Neuron (in vitro differentiated cells): ENCODE results near the gene DAND5.

Experiments
- H2AFZ ChIP-seq: one replicate; pipeline ENCODE4 v1.6.1; 2013; ENCODE audit warnings: low read depth, mild to moderate bottlenecking, inconsistent platforms, low read length, moderate library complexity
- H3K27me3 ChIP-seq: one replicate; pipeline ENCODE4 v1.6.1; 2013; ENCODE audit warnings: low read length; ENCODE audit not compliant: insufficient read depth
- H3K36me3 ChIP-seq: one replicate; pipeline ENCODE4 v1.6.1; 2013; ENCODE audit warnings: low read length; ENCODE audit not compliant: insufficient read depth
- H3K4me1 ChIP-seq: one replicate; pipeline ENCODE4 v1.6.1; 2013; ENCODE audit warnings: low read length; ENCODE audit not compliant: insufficient read depth
- H3K4me3 ChIP-seq: 2 replicates; pipeline ENCODE4 v1.5.1; 2013; ENCODE audit warnings: mild to moderate bottlenecking, low read length, moderate library complexity
- H3K9me3 ChIP-seq: one replicate; pipeline ENCODE4 v1.6.1; 2013; ENCODE audit warnings: low read length

Gene DAND5

GRCh38 chr19:13006431-13007281, 37.3 kb downstream of the DAND5 start:
- Histone ChIP-seq H3K27me3 (peaks cover 87% of the 10 kb centered on the region), H3K4me1 (no peaks in the 10 kb centered on the region), H3K9me3 (no peaks in the 10 kb centered on the region)

GRCh38 chr19:13007292-13008045, 38.1 kb downstream of the DAND5 start:
- Histone ChIP-seq H2AFZ (no peak overlapping the region), H3K4me3 (no peak overlapping the region), H3K36me3 (no peaks in the 10 kb centered on the region), H3K4me1 (no peaks in the 10 kb centered on the region), H3K9me3 (peaks cover 4% of the 10 kb centered on the region), H3K27me3 (peaks cover 93% of the 10 kb centered on the region)

More at GRCh38 chr19:13006431-13007281, 37.3 kb downstream of the DAND5 start:
- Histone ChIP-seq H3K4me3 (no peak overlapping the region), H2AFZ (no peak overlapping the region), H3K36me3 (no peaks in the 10 kb centered on the region)

DNA sequence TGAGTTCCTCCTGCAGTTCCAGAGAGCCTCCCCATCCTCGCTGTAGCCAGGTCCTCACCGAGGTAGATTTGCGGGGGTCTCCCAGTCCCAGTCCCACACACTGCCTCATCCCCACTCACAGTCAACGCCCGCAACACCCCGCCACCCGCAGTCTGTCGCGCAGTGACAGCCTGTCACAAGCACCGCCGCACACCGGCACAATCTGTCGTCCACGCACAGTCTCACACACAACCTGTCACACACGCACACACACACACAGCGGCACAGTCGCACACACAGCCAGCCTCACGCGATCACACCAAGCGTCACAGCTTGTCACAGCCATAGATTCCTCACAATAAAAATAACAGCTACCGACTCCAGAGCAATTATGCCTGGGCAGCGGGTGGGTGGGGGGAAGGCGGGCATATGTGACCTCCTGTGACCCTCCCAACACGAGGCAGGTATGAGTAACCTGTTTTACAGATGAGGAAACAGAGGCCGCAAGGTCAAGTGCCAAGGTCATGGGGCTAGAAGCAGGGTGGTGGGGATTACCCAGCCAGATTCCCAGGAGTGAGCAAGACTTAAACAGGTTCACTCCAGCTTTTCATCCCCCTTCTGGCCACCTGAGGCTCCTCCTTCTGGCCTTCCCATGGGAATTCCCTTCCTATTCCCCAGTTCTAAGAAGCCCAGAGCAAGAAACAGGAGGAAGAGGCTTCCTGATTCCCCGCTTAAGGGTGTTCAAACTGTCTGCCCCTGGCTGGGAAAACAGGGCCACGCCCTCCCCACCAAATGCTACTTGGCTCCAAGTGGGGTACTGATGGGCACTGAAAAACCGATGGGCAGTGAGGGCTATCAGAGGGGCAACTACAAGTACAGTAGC, 39.8 kb downstream of the DAND5 start:
- peaks cover 2% of the 10 kb centered on the region for H3K4me1 ChIP-seq
- peaks cover 96% of the 10 kb centered on the region for H3K27me3 ChIP-seq
- peaks cover 4% of the 10 kb centered on the region for H3K9me3 ChIP-seq
- no peak overlapping the region for H2AFZ ChIP-seq
- no peaks in the 10 kb centered on the region for H3K36me3 ChIP-seq
- no peak overlapping the region for H3K4me3 ChIP-seq

DNA sequence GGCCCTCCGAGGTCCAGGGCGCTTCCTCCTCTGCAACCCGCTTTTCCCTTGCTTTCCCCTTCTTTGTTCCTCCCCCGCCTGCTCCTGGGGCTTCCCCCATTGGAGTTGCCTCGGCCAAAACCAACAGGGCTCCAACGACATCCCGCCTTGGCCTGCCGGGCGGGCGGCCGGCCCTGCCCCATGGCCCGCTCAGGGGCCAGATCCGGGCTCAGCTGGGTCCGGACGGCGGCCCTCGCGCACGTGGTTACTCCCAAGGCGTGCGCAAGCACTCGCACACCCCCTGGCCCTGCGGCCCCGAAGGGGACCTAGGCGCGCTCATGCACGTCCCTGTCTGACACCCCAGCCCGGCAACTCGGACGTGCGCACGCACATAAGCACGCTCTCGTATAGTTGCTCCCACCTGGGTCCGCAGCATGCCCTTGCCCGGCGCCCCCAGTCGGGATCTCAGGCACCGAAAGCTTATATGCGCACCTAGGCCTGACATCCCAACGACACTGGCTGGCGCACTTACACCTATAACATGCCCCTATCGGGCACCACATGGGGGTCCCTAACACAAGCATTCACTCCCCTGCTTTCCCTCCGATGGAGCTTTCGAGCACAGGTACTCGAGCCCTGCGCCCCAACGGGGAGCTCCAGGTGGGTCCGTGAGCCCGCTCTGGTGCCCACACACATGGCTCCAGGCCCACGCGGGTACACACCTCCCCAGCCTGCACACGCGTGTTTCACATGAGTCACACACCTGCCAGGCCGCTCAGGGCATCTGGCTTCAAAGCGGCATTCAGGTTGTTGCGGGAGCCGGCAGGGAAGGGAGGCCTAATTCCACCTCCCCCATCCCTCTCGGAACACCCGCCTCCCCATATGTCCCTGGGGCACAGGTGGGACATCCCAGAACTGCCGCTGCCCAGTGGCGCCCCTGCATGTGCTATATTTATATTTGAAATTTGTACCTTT, 40.9 kb downstream of the DAND5 start:
- Histone ChIP-seq H3K4me3 (no peak overlapping the region), H3K4me1 (peaks cover 2% of the 10 kb centered on the region)

GRCh38 chr19:13010992-13011652, 41.7 kb downstream of the DAND5 start:
- Histone ChIP-seq H2AFZ (no peak overlapping the region), H3K9me3 (peaks cover 4% of the 10 kb centered on the region), H3K4me3 (no peak overlapping the region), H3K36me3 (no peaks in the 10 kb centered on the region), H3K27me3 (peaks cover 97% of the 10 kb centered on the region), H3K4me1 (peaks cover 2% of the 10 kb centered on the region)

More for the DNA sequence above, 40.9 kb downstream of the DAND5 start:
- H3K9me3 ChIP-seq: peaks cover 4% of the 10 kb centered on the region
- no peak overlapping the region for H2AFZ ChIP-seq
- peaks cover 97% of the 10 kb centered on the region for H3K27me3 ChIP-seq
- no peaks in the 10 kb centered on the region for H3K36me3 ChIP-seq

GRCh38 chr19:13011653-13012389, 42.4 kb downstream of the DAND5 start:
- peaks cover 4% of the 10 kb centered on the region for H3K9me3 ChIP-seq
- H3K36me3 ChIP-seq: no peaks in the 10 kb centered on the region
- no peak overlapping the region for H3K4me3 ChIP-seq
- H3K4me1 ChIP-seq: peaks cover 2% of the 10 kb centered on the region
- H3K27me3 ChIP-seq: peaks cover 97% of the 10 kb centered on the region
- H2AFZ ChIP-seq: no peak overlapping the region

DNA sequence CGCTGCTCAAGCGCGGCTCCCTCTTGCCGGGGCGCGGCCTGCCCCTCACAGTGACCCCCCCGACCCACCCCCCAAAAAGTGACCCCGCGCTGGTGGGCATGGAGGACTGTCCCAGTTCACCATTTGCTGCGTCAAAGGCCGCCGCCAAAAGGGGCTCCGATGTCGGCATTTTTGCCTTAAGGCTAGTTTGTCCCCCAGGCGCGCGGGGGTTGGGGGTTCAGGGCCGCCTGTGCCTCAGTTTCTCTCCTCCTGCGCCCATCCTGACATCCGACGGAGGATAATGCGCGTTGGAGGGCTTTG, 43.0 kb downstream of the DAND5 start:
- H3K27me3 ChIP-seq: peaks cover 97% of the 10 kb centered on the region
- peaks cover 4% of the 10 kb centered on the region for H3K9me3 ChIP-seq
- H3K4me1 ChIP-seq: peaks cover 2% of the 10 kb centered on the region
- H3K36me3 ChIP-seq: no peaks in the 10 kb centered on the region
- H3K4me3 ChIP-seq: no peak overlapping the region
- no peak overlapping the region for H2AFZ ChIP-seq

DNA sequence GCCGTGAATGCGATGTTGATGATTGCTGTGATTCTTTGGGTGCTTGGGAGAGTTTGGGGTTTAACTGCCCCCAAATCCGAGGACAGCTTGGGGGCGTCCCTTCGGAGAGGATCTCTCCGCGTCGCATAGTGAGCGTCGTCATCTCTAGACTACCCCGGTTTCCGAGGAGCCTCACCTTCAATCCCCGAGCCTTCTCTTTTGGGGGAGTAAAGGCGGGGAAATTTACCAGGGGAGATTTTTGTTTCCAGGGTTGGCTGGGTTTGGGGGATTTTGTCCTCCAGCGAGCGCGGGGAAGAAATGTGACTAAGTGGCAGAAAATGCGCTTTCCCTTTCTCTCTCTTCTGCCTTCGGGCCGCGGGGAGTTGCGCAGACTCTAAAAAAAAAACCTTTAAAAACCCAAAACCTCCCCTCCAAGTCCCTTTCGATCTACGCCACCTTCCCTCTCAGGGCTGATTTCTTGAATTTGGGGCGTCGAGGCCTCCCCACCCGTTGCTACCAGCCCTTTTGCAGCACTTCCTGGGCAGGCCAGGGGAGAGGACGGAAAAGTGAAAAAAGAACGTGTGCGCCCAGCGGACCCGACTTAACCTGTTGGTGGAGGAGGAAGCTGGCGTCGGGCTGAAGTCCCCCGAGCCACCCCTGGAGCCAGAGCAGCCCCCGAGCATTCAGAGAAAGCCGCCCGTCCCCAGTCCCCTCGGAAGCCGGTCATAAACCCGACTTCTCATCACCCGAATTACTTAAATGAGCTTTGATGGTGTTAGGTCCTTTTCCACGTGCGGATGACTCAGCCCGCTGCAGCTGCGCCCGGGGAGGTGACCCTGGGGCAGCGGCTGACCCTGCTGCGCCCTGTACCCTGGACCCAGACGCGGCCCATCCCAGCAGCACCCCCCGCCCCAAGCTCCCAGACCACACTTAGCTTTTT, 43.6 kb downstream of the DAND5 start:
- Histone ChIP-seq H3K27me3 (peaks cover 99% of the 10 kb centered on the region), H3K4me3 (no peak overlapping the region), H2AFZ (no peak overlapping the region), H3K4me1 (peaks cover 2% of the 10 kb centered on the region), H3K36me3 (no peaks in the 10 kb centered on the region), H3K9me3 (peaks cover 4% of the 10 kb centered on the region)

- Histone ChIP-seq H3K27me3 (peaks cover 99% of the 10 kb centered on the region), H3K4me1 (peaks cover 2% of the 10 kb centered on the region), H3K9me3 (peaks cover 4% of the 10 kb centered on the region), H2AFZ (no peak overlapping the region), H3K4me3 (no peak overlapping the region), H3K36me3 (no peaks in the 10 kb centered on the region)
Observed at GRCh38 chr19:13013649-13014048, 44.3 kb downstream of the DAND5 start.

- Histone ChIP-seq H3K4me1 (peaks cover 2% of the 10 kb centered on the region), H3K27me3 (peaks cover 99% of the 10 kb centered on the region), H2AFZ (no peak overlapping the region), H3K36me3 (no peaks in the 10 kb centered on the region), H3K9me3 (peaks cover 4% of the 10 kb centered on the region), H3K4me3 (no peak overlapping the region)
Observed at GRCh38 chr19:13014101-13014920, 44.9 kb downstream of the DAND5 start.
